ENCODE results near the gene PTRHD1.

DNA sequence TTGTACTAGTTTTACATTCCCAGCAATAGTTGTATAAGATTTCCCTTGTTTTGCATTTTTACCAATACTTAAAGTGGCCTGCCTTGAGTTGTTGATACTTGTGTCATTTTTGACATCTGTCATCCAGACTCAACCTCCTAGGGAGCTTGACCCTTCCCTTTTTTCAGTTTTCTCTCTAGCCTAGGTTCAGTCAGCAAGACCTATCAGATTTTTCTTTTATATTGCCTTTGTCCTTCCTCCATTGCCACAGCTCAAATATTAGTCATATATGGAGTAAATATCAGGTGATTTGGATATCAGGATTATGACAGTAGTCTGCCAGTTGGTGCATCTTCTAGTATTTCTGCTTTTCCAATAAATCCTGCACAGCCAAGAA, 13.5 kb upstream of the PTRHD1 start:
- TF ChIP-seq, protein P1, sequence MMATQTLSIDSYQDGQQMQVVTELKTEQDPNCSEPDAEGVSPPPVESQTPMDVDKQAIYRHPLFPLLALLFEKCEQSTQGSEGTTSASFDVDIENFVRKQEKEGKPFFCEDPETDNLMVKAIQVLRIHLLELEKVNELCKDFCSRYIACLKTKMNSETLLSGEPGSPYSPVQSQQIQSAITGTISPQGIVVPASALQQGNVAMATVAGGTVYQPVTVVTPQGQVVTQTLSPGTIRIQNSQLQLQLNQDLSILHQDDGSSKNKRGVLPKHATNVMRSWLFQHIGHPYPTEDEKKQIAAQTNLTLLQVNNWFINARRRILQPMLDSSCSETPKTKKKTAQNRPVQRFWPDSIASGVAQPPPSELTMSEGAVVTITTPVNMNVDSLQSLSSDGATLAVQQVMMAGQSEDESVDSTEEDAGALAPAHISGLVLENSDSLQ (IDR thresholded peaks at IDR 0.05) = no peak
- TF ChIP-seq NFRKB (IDR thresholded peaks at IDR 0.05) (no peak), ZNF384 (IDR thresholded peaks at IDR 0.05) (no peak), FOXA1 (IDR thresholded peaks at IDR 0.05) (no peak), LEF1 (IDR thresholded peaks at IDR 0.05; ENCODE audit: borderline replicate concordance) (no peak), FOXK2 (IDR thresholded peaks at IDR 0.05) (no peak), SP1 (IDR thresholded peaks at IDR 0.05) (no peak), TARDBP (IDR thresholded peaks at IDR 0.05) (no peak), SUZ12 (IDR thresholded peaks at IDR 0.05) (no peak), HDGF (IDR thresholded peaks at IDR 0.05; ENCODE audit: borderline replicate concordance) (no peak), ELF4 (IDR thresholded peaks at IDR 0.05) (no peak), BHLHE40 (IDR thresholded peaks at IDR 0.05; ENCODE audit: borderline replicate concordance) (no peak), FOXM1 (IDR thresholded peaks at IDR 0.05; ENCODE audit: borderline replicate concordance) (no peak), ARNT (IDR thresholded peaks at IDR 0.05) (no peak)
